ENCODE measurements around the gene CHRNB4.

CHRNB4 gene

DNA sequence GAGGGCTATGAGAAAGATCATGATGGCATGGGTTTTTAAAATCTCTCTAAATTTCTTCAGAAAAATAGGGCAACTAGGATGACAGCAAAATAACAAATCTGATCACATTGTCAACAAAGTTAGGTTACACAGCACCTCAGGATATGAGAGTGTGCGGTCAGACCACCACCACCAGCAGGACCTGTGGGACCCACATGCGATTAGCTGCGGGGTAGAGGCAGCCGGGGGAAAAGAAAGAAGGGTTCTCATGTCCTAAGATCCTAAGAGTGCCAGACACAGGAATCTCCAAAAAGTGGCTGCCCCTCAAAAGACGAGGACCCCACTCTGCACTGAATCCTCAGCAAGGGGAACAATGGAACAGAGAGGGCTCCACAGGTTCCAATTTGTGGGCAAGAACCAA, 35.8 kb downstream of the CHRNB4 start:
- ChIA-PET POLR2A (no interaction called here), CTCF (interaction anchor here (1.2 kb wide), 1 partner anchor 13 kb away, joined by 4 read pairs; no protein-coding TSS in a partner anchor)
- no peak for TF ChIP-seq ZBTB48 (tag by site-specific recombination; IDR thresholded peaks at IDR 0.05)
- TF ChIP-seq ZNF248 (tag by site-specific recombination; IDR thresholded peaks at IDR 0.05), result no peak
- no peak for TF ChIP-seq ZNF311 (tag by site-specific recombination; IDR thresholded peaks at IDR 0.05; ENCODE audit: borderline replicate concordance)
- TF ChIP-seq SP7 (tag by site-specific recombination; IDR thresholded peaks at IDR 0.05), result no peak
- no peak for TF ChIP-seq ZNF624 (tag by site-specific recombination; IDR thresholded peaks at IDR 0.05)
- TF ChIP-seq MYNN (tag by site-specific recombination; IDR thresholded peaks at IDR 0.05; ENCODE audit: borderline replicate concordance), result no peak
- TF ChIP-seq, protein P1, sequence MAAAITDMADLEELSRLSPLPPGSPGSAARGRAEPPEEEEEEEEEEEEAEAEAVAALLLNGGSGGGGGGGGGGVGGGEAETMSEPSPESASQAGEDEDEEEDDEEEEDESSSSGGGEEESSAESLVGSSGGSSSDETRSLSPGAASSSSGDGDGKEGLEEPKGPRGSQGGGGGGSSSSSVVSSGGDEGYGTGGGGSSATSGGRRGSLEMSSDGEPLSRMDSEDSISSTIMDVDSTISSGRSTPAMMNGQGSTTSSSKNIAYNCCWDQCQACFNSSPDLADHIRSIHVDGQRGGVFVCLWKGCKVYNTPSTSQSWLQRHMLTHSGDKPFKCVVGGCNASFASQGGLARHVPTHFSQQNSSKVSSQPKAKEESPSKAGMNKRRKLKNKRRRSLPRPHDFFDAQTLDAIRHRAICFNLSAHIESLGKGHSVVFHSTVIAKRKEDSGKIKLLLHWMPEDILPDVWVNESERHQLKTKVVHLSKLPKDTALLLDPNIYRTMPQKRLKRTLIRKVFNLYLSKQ (tag by site-specific recombination; IDR thresholded peaks at IDR 0.05; ENCODE audit: borderline replicate concordance), result no peak
- no peak for TF ChIP-seq SALL2 (tag by site-specific recombination; IDR thresholded peaks at IDR 0.05; ENCODE audit: borderline replicate concordance)
- TF ChIP-seq ZNF544 (tag by site-specific recombination; IDR thresholded peaks at IDR 0.05), result no peak
- no peak for TF ChIP-seq ZNF664 (tag by site-specific recombination; IDR thresholded peaks at IDR 0.05)
- TF ChIP-seq, protein P2, sequence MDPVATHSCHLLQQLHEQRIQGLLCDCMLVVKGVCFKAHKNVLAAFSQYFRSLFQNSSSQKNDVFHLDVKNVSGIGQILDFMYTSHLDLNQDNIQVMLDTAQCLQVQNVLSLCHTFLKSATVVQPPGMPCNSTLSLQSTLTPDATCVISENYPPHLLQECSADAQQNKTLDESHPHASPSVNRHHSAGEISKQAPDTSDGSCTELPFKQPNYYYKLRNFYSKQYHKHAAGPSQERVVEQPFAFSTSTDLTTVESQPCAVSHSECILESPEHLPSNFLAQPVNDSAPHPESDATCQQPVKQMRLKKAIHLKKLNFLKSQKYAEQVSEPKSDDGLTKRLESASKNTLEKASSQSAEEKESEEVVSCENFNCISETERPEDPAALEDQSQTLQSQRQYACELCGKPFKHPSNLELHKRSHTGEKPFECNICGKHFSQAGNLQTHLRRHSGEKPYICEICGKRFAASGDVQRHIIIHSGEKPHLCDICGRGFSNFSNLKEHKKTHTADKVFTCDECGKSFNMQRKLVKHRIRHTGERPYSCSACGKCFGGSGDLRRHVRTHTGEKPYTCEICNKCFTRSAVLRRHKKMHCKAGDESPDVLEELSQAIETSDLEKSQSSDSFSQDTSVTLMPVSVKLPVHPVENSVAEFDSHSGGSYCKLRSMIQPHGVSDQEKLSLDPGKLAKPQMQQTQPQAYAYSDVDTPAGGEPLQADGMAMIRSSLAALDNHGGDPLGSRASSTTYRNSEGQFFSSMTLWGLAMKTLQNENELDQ (tag by site-specific recombination; IDR thresholded peaks at IDR 0.05; ENCODE audit: low read depth), result no peak
- TF ChIP-seq ZNF626 (tag by site-specific recombination; IDR thresholded peaks at IDR 0.05), result no peak
- no peak for TF ChIP-seq ZNF23 (tag by site-specific recombination; IDR thresholded peaks at IDR 0.05; ENCODE audit: borderline replicate concordance)
- TF ChIP-seq, protein P3, sequence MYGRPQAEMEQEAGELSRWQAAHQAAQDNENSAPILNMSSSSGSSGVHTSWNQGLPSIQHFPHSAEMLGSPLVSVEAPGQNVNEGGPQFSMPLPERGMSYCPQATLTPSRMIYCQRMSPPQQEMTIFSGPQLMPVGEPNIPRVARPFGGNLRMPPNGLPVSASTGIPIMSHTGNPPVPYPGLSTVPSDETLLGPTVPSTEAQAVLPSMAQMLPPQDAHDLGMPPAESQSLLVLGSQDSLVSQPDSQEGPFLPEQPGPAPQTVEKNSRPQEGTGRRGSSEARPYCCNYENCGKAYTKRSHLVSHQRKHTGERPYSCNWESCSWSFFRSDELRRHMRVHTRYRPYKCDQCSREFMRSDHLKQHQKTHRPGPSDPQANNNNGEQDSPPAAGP (tag by site-specific recombination; IDR thresholded peaks at IDR 0.05), result no peak
- TF ChIP-seq, protein P4, sequence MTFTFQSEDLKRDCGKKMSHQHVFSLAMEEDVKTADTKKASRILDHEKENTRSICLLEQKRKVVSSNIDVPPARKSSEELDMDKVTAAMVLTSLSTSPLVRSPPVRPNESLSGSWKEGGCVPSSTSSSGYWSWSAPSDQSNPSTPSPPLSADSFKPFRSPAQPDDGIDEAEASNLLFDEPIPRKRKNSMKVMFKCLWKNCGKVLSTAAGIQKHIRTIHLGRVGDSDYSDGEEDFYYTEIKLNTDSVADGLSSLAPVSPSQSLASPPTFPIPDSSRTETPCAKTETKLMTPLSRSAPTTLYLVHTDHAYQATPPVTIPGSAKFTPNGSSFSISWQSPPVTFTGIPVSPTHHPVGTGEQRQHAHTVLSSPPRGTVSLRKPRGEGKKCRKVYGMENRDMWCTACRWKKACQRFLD (tag by site-specific recombination; IDR thresholded peaks at IDR 0.05), result no peak
- TF ChIP-seq, protein P5, sequence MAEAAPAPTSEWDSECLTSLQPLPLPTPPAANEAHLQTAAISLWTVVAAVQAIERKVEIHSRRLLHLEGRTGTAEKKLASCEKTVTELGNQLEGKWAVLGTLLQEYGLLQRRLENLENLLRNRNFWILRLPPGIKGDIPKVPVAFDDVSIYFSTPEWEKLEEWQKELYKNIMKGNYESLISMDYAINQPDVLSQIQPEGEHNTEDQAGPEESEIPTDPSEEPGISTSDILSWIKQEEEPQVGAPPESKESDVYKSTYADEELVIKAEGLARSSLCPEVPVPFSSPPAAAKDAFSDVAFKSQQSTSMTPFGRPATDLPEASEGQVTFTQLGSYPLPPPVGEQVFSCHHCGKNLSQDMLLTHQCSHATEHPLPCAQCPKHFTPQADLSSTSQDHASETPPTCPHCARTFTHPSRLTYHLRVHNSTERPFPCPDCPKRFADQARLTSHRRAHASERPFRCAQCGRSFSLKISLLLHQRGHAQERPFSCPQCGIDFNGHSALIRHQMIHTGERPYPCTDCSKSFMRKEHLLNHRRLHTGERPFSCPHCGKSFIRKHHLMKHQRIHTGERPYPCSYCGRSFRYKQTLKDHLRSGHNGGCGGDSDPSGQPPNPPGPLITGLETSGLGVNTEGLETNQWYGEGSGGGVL (tag by site-specific recombination; IDR thresholded peaks at IDR 0.05), result no peak
- TF ChIP-seq ZNF155 (tag by site-specific recombination; IDR thresholded peaks at IDR 0.05), result no peak
- Histone ChIP-seq H3K4me3 (ENCODE audit: low read depth, low read length) (no peak overlapping the region), H3K9me3 (ENCODE audit: control insufficient read depth, insufficient read depth, low read depth, low read length) (no peaks in the 10 kb centered on the region), H3K36me3 (ENCODE audit: control insufficient read depth in 2 of 2, insufficient read depth in 1 of 2, low read length in 2 of 2) (peaks cover 0 to 15% of the 10 kb centered on the region in 2 experiments; a peak in 2 of 3 replicates), H3K27ac (ENCODE audit: extremely low read depth, low read depth, low read length) (no peak overlapping the region), H3K4me1 (ENCODE audit: control insufficient read depth, insufficient read depth, low read length) (no peaks in the 10 kb centered on the region)

DNA sequence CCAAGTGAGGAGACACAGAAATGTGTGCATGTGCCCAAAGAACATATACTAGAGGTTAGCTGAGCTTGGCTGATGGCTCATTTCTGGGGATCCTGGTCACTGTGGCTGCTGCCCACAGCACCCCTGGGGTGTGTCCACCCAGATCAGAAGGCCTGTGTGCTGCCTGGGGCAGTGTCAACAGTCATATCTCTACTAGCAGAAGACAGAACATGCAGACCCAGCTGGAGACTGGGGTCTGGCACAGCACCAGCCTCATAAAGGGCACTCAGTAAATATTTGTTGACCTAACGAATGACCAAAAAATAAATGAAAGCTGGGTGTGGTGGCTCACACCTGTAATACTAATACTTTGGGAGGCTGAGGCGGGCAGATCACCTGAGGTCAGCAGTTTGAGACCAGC, 36.6 kb downstream of the CHRNB4 start:
- no peak overlapping the region for H3K4me3 ChIP-seq (ENCODE audit: low read depth, low read length)
- no peaks in the 10 kb centered on the region for H3K9me3 ChIP-seq (ENCODE audit: control insufficient read depth, insufficient read depth, low read depth, low read length)
- CTCF ChIA-PET, result no interaction called here
- H3K36me3 ChIP-seq (ENCODE audit: control insufficient read depth in 2 of 2, insufficient read depth in 1 of 2, low read length in 2 of 2), result peaks cover 0 to 15% of the 10 kb centered on the region in 2 experiments; a peak in 2 of 3 replicates
- POLR2A ChIA-PET, result no interaction called here
- no peaks in the 10 kb centered on the region for H3K4me1 ChIP-seq (ENCODE audit: control insufficient read depth, insufficient read depth, low read length)
- H3K27ac ChIP-seq (ENCODE audit: extremely low read depth, low read depth, low read length), result no peak overlapping the region
- TF ChIP-seq ZNF404 (tag by site-specific recombination; IDR thresholded peaks at IDR 0.05) (no peak), ZNF426 (tag by site-specific recombination; IDR thresholded peaks at IDR 0.05) (no peak), ZNF521 (tag by site-specific recombination; IDR thresholded peaks at IDR 0.05) (no peak), ZNF555 (tag by site-specific recombination; conservative IDR thresholded peaks at IDR 0.05) (no peak), ZNF747 (tag by site-specific recombination; IDR thresholded peaks at IDR 0.05) (no peak), ZNF48 (tag by site-specific recombination; IDR thresholded peaks at IDR 0.05) (no peak), ZNF501 (tag by site-specific recombination; IDR thresholded peaks at IDR 0.05) (no peak)
- TF ChIP-seq, protein P6, sequence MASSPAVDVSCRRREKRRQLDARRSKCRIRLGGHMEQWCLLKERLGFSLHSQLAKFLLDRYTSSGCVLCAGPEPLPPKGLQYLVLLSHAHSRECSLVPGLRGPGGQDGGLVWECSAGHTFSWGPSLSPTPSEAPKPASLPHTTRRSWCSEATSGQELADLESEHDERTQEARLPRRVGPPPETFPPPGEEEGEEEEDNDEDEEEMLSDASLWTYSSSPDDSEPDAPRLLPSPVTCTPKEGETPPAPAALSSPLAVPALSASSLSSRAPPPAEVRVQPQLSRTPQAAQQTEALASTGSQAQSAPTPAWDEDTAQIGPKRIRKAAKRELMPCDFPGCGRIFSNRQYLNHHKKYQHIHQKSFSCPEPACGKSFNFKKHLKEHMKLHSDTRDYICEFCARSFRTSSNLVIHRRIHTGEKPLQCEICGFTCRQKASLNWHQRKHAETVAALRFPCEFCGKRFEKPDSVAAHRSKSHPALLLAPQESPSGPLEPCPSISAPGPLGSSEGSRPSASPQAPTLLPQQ (tag by site-specific recombination; IDR thresholded peaks at IDR 0.05), result no peak
- TF ChIP-seq, protein P7, sequence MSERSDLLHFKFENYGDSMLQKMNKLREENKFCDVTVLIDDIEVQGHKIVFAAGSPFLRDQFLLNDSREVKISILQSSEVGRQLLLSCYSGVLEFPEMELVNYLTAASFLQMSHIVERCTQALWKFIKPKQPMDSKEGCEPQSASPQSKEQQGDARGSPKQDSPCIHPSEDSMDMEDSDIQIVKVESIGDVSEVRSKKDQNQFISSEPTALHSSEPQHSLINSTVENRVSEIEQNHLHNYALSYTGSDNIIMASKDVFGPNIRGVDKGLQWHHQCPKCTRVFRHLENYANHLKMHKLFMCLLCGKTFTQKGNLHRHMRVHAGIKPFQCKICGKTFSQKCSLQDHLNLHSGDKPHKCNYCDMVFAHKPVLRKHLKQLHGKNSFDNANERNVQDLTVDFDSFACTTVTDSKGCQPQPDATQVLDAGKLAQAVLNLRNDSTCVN (tag by site-specific recombination; optimal IDR thresholded peaks at IDR 0.05), result no peak

Data from HEK293 (cell line).